ENCODE measurements around the gene SGPP2.
A peak's percentile ranks its signal among the peaks of the same experiment; 100 is the strongest.

Gene SGPP2

GRCh38 chr2:222479859-222480258 lies 55.5 kb downstream of the SGPP2 start:
- TF ChIP-seq BCL6B (tag by site-specific recombination; IDR thresholded peaks at IDR 0.05) = no peak
- no peak for TF ChIP-seq HOXA7 (CRISPR knock-in tag; IDR thresholded peaks at IDR 0.05; ENCODE audit: borderline replicate concordance)
- TF ChIP-seq ZNF366 (tag by site-specific recombination; conservative IDR thresholded peaks at IDR 0.05) = peak; percentile 49; the same call in 1 of the 2 replicates
- TF ChIP-seq ZNF600 (tag by site-specific recombination; IDR thresholded peaks at IDR 0.05) = no peak
- no peak for TF ChIP-seq ZSCAN4 (tag by site-specific recombination; IDR thresholded peaks at IDR 0.05)
- 0 out of 2 replicates have a peak, but pooled peaks have one; percentile 22 for TF ChIP-seq PRDM6 (tag by site-specific recombination; IDR thresholded peaks at IDR 0.05)
- TF ChIP-seq ZNF133 (tag by site-specific recombination; IDR thresholded peaks at IDR 0.05) = no peak
- no peak for TF ChIP-seq ZNF174 (tag by site-specific recombination; IDR thresholded peaks at IDR 0.05)
- no peak for TF ChIP-seq ZNF513 (tag by site-specific recombination; IDR thresholded peaks at IDR 0.05)
- ChIA-PET POLR2A (no interaction called here), CTCF (interaction anchor here (0.6 kb wide), 1 partner anchor 73 kb away, joined by 3 read pairs; no protein-coding TSS in a partner anchor)
- Histone ChIP-seq H3K27ac (ENCODE audit: extremely low read depth, low read depth, low read length) (no peak overlapping the region), H3K4me3 (ENCODE audit: low read depth, low read length) (no peak overlapping the region), H3K4me1 (ENCODE audit: control insufficient read depth, insufficient read depth, low read length) (peaks cover 26% of the 10 kb centered on the region), H3K9me3 (ENCODE audit: control insufficient read depth, insufficient read depth, low read depth, low read length) (no peaks in the 10 kb centered on the region), H3K36me3 (ENCODE audit: control insufficient read depth in 2 of 2, insufficient read depth in 1 of 2, low read length in 2 of 2) (peaks cover 6 to 10% of the 10 kb centered on the region in 2 experiments)

- CTCF ChIA-PET = no interaction called here
- no peak overlapping the region for H3K27ac ChIP-seq (ENCODE audit: extremely low read depth, low read depth, low read length)
Measured at GRCh38 chr2:222480497-222480896, 56.2 kb downstream of the SGPP2 start.

More at GRCh38 chr2:222480497-222480896, 56.2 kb downstream of the SGPP2 start:
- no peaks in the 10 kb centered on the region for H3K9me3 ChIP-seq (ENCODE audit: control insufficient read depth, insufficient read depth, low read depth, low read length)
- peaks cover 26% of the 10 kb centered on the region for H3K4me1 ChIP-seq (ENCODE audit: control insufficient read depth, insufficient read depth, low read length)
- POLR2A ChIA-PET = no interaction called here
- H3K4me3 ChIP-seq (ENCODE audit: low read depth, low read length) = no peak overlapping the region
- H3K36me3 ChIP-seq (ENCODE audit: control insufficient read depth in 2 of 2, insufficient read depth in 1 of 2, low read length in 2 of 2) = peaks cover 4 to 10% of the 10 kb centered on the region in 2 experiments
- TF ChIP-seq ZNF654 (tag by site-specific recombination; IDR thresholded peaks at IDR 0.05; ENCODE audit: low read depth) (no peak), ZBTB21 (tag by site-specific recombination; IDR thresholded peaks at IDR 0.05) (no peak), GLIS1 (tag by site-specific recombination; IDR thresholded peaks at IDR 0.05) (no peak), FEZF1 (tag by site-specific recombination; IDR thresholded peaks at IDR 0.05) (no peak), ZNF514 (tag by site-specific recombination; IDR thresholded peaks at IDR 0.05) (no peak), ZNF521 (tag by site-specific recombination; IDR thresholded peaks at IDR 0.05) (no peak), ZNF133 (tag by site-specific recombination; IDR thresholded peaks at IDR 0.05) (no peak), ZNF391 (tag by site-specific recombination; IDR thresholded peaks at IDR 0.05; ENCODE audit: borderline replicate concordance, low read depth) (no peak), ZSCAN5A (tag by site-specific recombination; IDR thresholded peaks at IDR 0.05) (no peak), ZSCAN16 (tag by site-specific recombination; IDR thresholded peaks at IDR 0.05) (no peak), KLF8 (tag by site-specific recombination; IDR thresholded peaks at IDR 0.05) (no peak), ZNF202 (tag by site-specific recombination; IDR thresholded peaks at IDR 0.05; ENCODE audit: borderline replicate concordance) (no peak), ZNF571 (tag by site-specific recombination; IDR thresholded peaks at IDR 0.05) (no peak), PRDM4 (tag by site-specific recombination; IDR thresholded peaks at IDR 0.05) (no peak), ZNF175 (tag by site-specific recombination; IDR thresholded peaks at IDR 0.05) (no peak)
